GM12878 (cell line): ENCODE data around the gene CTSH. TPM values are rescaled to one million over a fixed set of nuclear protein-coding genes. Genes with fewer than 3 reads are reported as not detected.

Source experiments
- ATAC-seq: fragments of 200-7000 bp; cut with Tn5 transposase; 3 replicates; pipeline ENCODE4 v1.9.1; 2020; ENCODE audit warnings: mild to moderate bottlenecking, moderate library complexity
- BruUV-seq: library from RNA; stranded (reverse); fragments of 400-500 nt; replicated peaks from 2 replicates; lab custom pipeline; 2021; lab: Mats Ljungman, UMichigan
- CTCF ChIA-PET: fragments of 300-600 bp; sonication (Branson Sonifier 250); formaldehyde crosslinking; extraction: SDS; loops from one replicate; lab custom pipeline; 2021; ENCODE audit warnings: inconsistent platforms; lab: Yijun Ruan, JAX
- POLR2A ChIA-PET: fragments of 350-600 bp; formaldehyde crosslinking; extraction: SDS; loops from one replicate; lab custom pipeline; 2021; ENCODE audit warnings: inconsistent platforms; lab: Charles Lee
- RAD21 ChIA-PET: fragments of 300-600 bp; sonication (Branson Sonifier 250); formaldehyde crosslinking; loops from one replicate; lab custom pipeline; 2023; ENCODE audit warnings: antibody characterized with exemption; ENCODE audit not compliant: unreplicated experiment; lab: Charles Lee
- SMC1A ChIA-PET: fragments of 300-600 bp; sonication (Branson Sonifier 250); formaldehyde crosslinking; loops from one replicate; lab custom pipeline; 2023; ENCODE audit not compliant: unreplicated experiment, uncharacterized antibody; lab: Charles Lee
- DNase-seq: peaks from one replicate; pipeline ENCODE4 v3.0.0-alpha.2; 2011; ENCODE audit warnings: low read depth, low spot score
- FAIRE-seq: peaks from 3 replicates; lab custom pipeline; 2011; peaks lifted over from hg19 to GRCh38; lab: Jason Lieb, UNC
- H2AFZ ChIP-seq: 2 replicates; pipeline ENCODE4 v1.6.0; 2011; ENCODE audit warnings: low read depth, low read length, control low read depth; ENCODE audit not compliant: control insufficient read depth
- H3K27ac ChIP-seq: 2 replicates; pipeline ENCODE4 v1.5.1; 2011; ENCODE audit warnings: control low read depth; ENCODE audit not compliant: control insufficient read depth, insufficient read depth
- H3K27me3 ChIP-seq, 2 experiments: replicated peaks in 1 of 2; 2 replicates each; pipeline versions ENCODE4 v1.6.0 to v1.6.1; 2011; ENCODE audit warnings: low read length in 1 of 2; ENCODE audit not compliant: control insufficient read depth in 2 of 2, insufficient read depth in 2 of 2
- H3K36me3 ChIP-seq, 2 experiments: 2 replicates each; pipeline ENCODE4 v1.5.1; 2011; ENCODE audit warnings: low read length in 1 of 2; ENCODE audit not compliant: control insufficient read depth in 2 of 2, insufficient read depth in 2 of 2
- H3K4me1 ChIP-seq: 2 replicates; pipeline ENCODE4 v1.6.1; 2011; ENCODE audit warnings: mild to moderate bottlenecking, low read length, moderate library complexity, mixed read lengths; ENCODE audit not compliant: control insufficient read depth, insufficient read depth
- H3K4me2 ChIP-seq: 2 replicates; pipeline ENCODE4 v1.6.0; 2011; ENCODE audit warnings: control low read depth; ENCODE audit not compliant: control insufficient read depth, insufficient read depth
- H3K4me3 ChIP-seq: fragments of 200-600 bp; sonication (generic); 2 replicates; pipeline ENCODE4 v1.5.1; 2016
- H3K79me2 ChIP-seq: 2 replicates; pipeline ENCODE4 v1.6.0; 2011; ENCODE audit warnings: low read length; ENCODE audit not compliant: control insufficient read depth, insufficient read depth
- H3K9ac ChIP-seq: 2 replicates; pipeline ENCODE4 v1.8.0; 2011; ENCODE audit warnings: low read length, control low read depth, mixed read lengths; ENCODE audit not compliant: control insufficient read depth, insufficient read depth
- H3K9me3 ChIP-seq: replicated peaks from 3 replicates; pipeline ENCODE4 v1.5.1; 2011; ENCODE audit warnings: mild to moderate bottlenecking, low read length; ENCODE audit not compliant: control insufficient read depth, insufficient read depth
- H4K20me1 ChIP-seq: 2 replicates; pipeline ENCODE4 v1.6.0; 2011; ENCODE audit not compliant: control insufficient read depth, insufficient read depth
- CHD1 ChIP-seq: IDR thresholded peaks from 2 replicates; pipeline ENCODE4 v1.6.1; 2012; ENCODE audit warnings: low read depth, low read length, improper control_type of control experiment
- CHD4 ChIP-seq: fragments of 200-600 bp; sonication (generic); IDR thresholded peaks from 2 replicates; pipeline ENCODE4 v1.6.1; 2016; ENCODE audit warnings: mild to moderate bottlenecking
- EED ChIP-seq: sonication (generic); IDR thresholded peaks from 2 replicates; pipeline ENCODE4 v1.6.1; 2016; ENCODE audit warnings: antibody characterized with exemption, low read depth
- KLF5 ChIP-seq: fragments of 450-650 bp; IDR thresholded peaks from 2 replicates; pipeline ENCODE4 v1.6.1; 2014; ENCODE audit warnings: mild to moderate bottlenecking; ENCODE audit not compliant: partially characterized antibody
- MLLT1 ChIP-seq: fragments of 450-650 bp; IDR thresholded peaks from 2 replicates; pipeline ENCODE4 v1.6.1; 2016; ENCODE audit warnings: mild to moderate bottlenecking
- MYB ChIP-seq: fragments of 150-350 bp; IDR thresholded peaks from 2 replicates; pipeline ENCODE4 v1.6.1; 2014; ENCODE audit warnings: mild to moderate bottlenecking, low read depth, low read length, borderline replicate concordance
- NR2C1 ChIP-seq: fragments of 450-650 bp; IDR thresholded peaks from 2 replicates; pipeline ENCODE4 v1.6.1; 2017; ENCODE audit warnings: antibody characterized with exemption, mild to moderate bottlenecking, moderate library complexity
- PBX3 ChIP-seq: IDR thresholded peaks from 2 replicates; pipeline ENCODE4 v1.6.1; 2011; ENCODE audit warnings: mild to moderate bottlenecking, low read depth, low read length, moderate library complexity; ENCODE audit not compliant: insufficient replicate concordance
- POLR2A ChIP-seq: IDR thresholded peaks from 2 replicates; pipeline ENCODE4 v1.6.1; 2011; ENCODE audit warnings: low read depth, mild to moderate bottlenecking, low read length
- SMAD5 ChIP-seq: IDR thresholded peaks from 2 replicates; pipeline ENCODE4 v1.6.1; 2016; ENCODE audit warnings: antibody characterized with exemption, low read depth
- TCF3 ChIP-seq: IDR thresholded peaks from 2 replicates; pipeline ENCODE4 v1.6.1; 2012; ENCODE audit warnings: low read depth, mild to moderate bottlenecking, low read length, borderline replicate concordance; ENCODE audit not compliant: insufficient read depth
- ZZZ3 ChIP-seq: IDR thresholded peaks from 2 replicates; pipeline ENCODE4 v1.6.1; 2011; ENCODE audit warnings: low read depth; ENCODE audit not compliant: control insufficient read depth, insufficient read length
- WGBS: methylation state at CpG from one replicate; pipeline ENCODE4 v1.1.6; 2016; ENCODE audit warnings: low lambda C conversion rate; ENCODE audit not compliant: insufficient replicate concordance, insufficient coverage; ENCODE audit errors: missing lambda C conversion rate; 5-methylcytosine and 5-hydroxymethylcytosine counted together
- in situ Hi-C: fragments of 300-500 bp; cut with MboI; formaldehyde crosslinking; loops from 9 replicates; pipeline ENCODE4 v1.14.3; 2018; ENCODE audit warnings: mixed read lengths
- intact Hi-C: fragments of 100-400 bp; cut with micrococcal nuclease; formaldehyde crosslinking; loops from one replicate; pipeline ENCODE4 v1.14.2; 2022; ENCODE audit not compliant: unreplicated experiment
- polyA plus RNA-seq, 11 experiments: library from polyadenylated mRNA; depleted of rRNA in 4 of 11; unstranded in 6 of 11; stranded (reverse) in 5 of 11; fragments of >200 nt; fragmentation: Nextera tagmentation in 4 of 11; fragmentation: Illumina TruSeq in 1 of 11; extraction: Ambion mirVana in 4 of 11; extraction: Trizol in 1 of 11; gene quantifications; 1 replicate in 1 of 11; 2 replicates in 10 of 11; pipeline versions ENCODE4 v1.2.1 to v1.2.3, GENCODE V29; 2011 to 2016; ENCODE audit warnings: inconsistent platforms in 2 of 11, missing spikeins in 2 of 11, low read depth in 1 of 11
- total RNA-seq, 4 experiments: library from RNA; depleted of rRNA in 3 of 4; stranded (reverse); fragments of >200 nt in 3 of 4; fragmentation: Illumina TruSeq in 1 of 4; extraction: Trizol in 1 of 4; gene quantifications; 2 replicates each; pipeline versions ENCODE4 v1.2.1 to v1.2.3, GENCODE V29; 2013 to 2021

Gene CTSH
- total and polyA plus RNA-seq, 10 of the 15 experiments (the other 5 are each of a cell fraction or from before 2014, with no cell fraction given) = 30.2 to 1,212 (median 519) TPM

DNA sequence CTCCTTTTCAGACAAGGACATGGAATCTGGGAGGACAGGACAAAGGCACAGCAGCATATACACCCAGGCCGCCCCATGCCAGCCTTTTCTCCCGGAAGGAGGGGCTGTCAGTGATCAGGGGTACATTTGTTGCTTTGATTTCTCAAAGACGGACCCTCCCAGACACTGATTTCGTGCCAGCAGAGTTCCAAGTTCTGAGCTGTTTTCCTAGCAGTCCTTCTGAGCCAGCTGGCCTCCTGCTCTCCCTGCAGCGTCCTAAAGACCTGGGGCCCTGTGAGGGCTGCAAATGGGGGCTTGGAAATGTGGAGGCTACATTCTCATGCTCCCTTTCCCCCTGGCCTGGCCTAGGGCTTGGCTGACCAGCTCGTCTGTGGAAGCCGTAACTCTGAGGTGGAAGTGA, 22.3 kb downstream of the CTSH start:
- no TSS peak for BruUV-seq
- Histone ChIP-seq H3K4me2 (no peak overlapping the region), H3K27ac (no peak overlapping the region), H4K20me1 (no peaks in the 10 kb centered on the region; the same call in 1 of the 2 replicates), H3K9me3 (no peaks in the 10 kb centered on the region), H3K36me3 (peaks cover 38 to 58% of the 10 kb centered on the region in 2 experiments), H2AFZ (no peak overlapping the region), H3K4me3 (no peak overlapping the region), H3K27me3 (no peaks in the 10 kb centered on the region), H3K4me1 (no peaks in the 10 kb centered on the region; the same call in 1 of the 2 replicates), H3K9ac (no peak overlapping the region), H3K79me2 (no peaks in the 10 kb centered on the region)
- TF ChIP-seq POLR2A (0 out of 2 replicates have a peak, but pooled peaks have one; percentile 31), MYB (no peak)
- CTCF ChIA-PET = interaction anchor here (0.7 to 3.6 kb wide), 5 partner anchors 13 to 106 kb away, joined by 3 to 20 read pairs (median 12); no protein-coding TSS in a partner anchor
- in situ Hi-C loops = no loop called here
- POLR2A ChIA-PET = interaction anchor here (1.1 kb wide), 1 partner anchor 18 kb away, joined by 6 read pairs; no protein-coding TSS in a partner anchor
- DNase-seq = no peak
- RAD21 ChIA-PET = interaction anchor here (1.1 to 2.2 kb wide), 2 partner anchors 57 to 103 kb away, joined by 3 to 5 read pairs; no protein-coding TSS in a partner anchor
- intact Hi-C loops = no loop called here
- 93% methylated on average over 7 of the region's 7 CpGs for WGBS
- FAIRE-seq = no peak
- no peak for ATAC-seq
- SMC1A ChIA-PET = interaction anchor here (1.2 to 3.9 kb wide), 7 partner anchors 12 to 262 kb away, joined by 3 to 13 read pairs (median 5); no protein-coding TSS in a partner anchor

DNA sequence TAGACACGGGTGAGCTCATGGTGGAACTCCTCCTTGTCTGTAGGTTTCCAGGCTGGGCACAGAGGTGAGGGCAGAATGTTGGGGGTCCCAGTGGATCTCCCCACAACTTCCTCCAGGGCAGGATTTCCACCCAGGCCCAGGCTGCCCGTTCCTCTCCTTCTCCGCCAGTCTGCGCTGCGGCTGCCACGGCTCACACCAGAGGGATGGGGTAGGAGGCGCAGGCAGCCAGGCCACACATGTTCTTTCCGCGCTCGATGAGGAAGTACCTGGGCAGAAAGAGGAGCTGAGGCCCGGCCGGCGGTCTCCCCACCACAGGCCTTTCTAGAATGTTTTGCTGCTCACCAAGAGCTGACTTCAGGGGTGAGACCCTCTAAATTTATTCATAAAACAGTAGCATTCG, 22.9 kb downstream of the CTSH start:
- Histone ChIP-seq H3K4me3 (no peak overlapping the region), H3K4me2 (no peak overlapping the region), H2AFZ (no peak overlapping the region), H3K27me3 (no peaks in the 10 kb centered on the region), H3K9ac (no peak overlapping the region), H3K27ac (no peak overlapping the region), H4K20me1 (no peaks in the 10 kb centered on the region; the same call in 1 of the 2 replicates), H3K9me3 (no peaks in the 10 kb centered on the region), H3K79me2 (no peaks in the 10 kb centered on the region), H3K36me3 (peaks cover 35 to 53% of the 10 kb centered on the region in 2 experiments), H3K4me1 (no peaks in the 10 kb centered on the region; the same call in 1 of the 2 replicates)
- DNase-seq (no peak), FAIRE-seq (no peak), ATAC-seq (no peak; the same call in 1 of the 3 replicates)
- BruUV-seq = TSS peak; percentile 36
- WGBS = 95% methylated on average over 14 of the region's 14 CpGs
- in situ Hi-C loops = no loop called here
- ChIA-PET CTCF (interaction anchor here (0.9 to 3.6 kb wide), 5 partner anchors 12 to 85 kb away, joined by 3 to 20 read pairs (median 12); no protein-coding TSS in a partner anchor), SMC1A (interaction anchor here (1.2 to 3.9 kb wide), 7 partner anchors 11 to 262 kb away, joined by 3 to 13 read pairs (median 5); no protein-coding TSS in a partner anchor), POLR2A (interaction anchor here (1.0 to 1.8 kb wide), 3 partner anchors 11 to 19 kb away, joined by 3 to 8 read pairs (median 6); no protein-coding TSS in a partner anchor), RAD21 (interaction anchor here (1.1 to 2.2 kb wide), 2 partner anchors 57 to 103 kb away, joined by 3 to 5 read pairs; no protein-coding TSS in a partner anchor)
- intact Hi-C loops = no loop called here
- TF ChIP-seq NR2C1 (no peak), ZZZ3 (no peak), CHD4 (no peak), EED (no peak), SMAD5 (no peak; the same call in 1 of the 2 replicates), TCF3 (no peak), MYB (no peak), PBX3 (no peak), KLF5 (no peak), MLLT1 (no peak), CHD1 (no peak)
